K562 (cell line): ENCODE measurements around the gene SMIM3. TPM values are rescaled to one million over a fixed set of nuclear protein-coding genes. Genes with fewer than 3 reads are reported as not detected.

ENCODE experiments used
- ATAC-seq: fragments of 200-7000 bp; cut with Tn5 transposase; 3 replicates; pipeline ENCODE4 v1.9.1; 2020; ENCODE audit warnings: moderate library complexity
- BruUV-seq: library from RNA; stranded (reverse); fragments of 400-500 nt; replicated peaks from 2 replicates; lab custom pipeline; 2021; lab: Mats Ljungman, UMichigan
- CTCF ChIA-PET: fragments of 300-600 bp; formaldehyde crosslinking; extraction: SDS; loops from one replicate; lab custom pipeline; 2021; ENCODE audit warnings: low intra/inter-chr PET ratio; lab: Yijun Ruan, JAX
- POLR2A ChIA-PET: fragments of 300-600, 350-650 bp; sonication (Branson Sonifier 250); formaldehyde crosslinking; extraction: SDS; loops from one replicate; lab custom pipeline; 2021; ENCODE audit warnings: antibody characterized with exemption, inconsistent platforms; lab: Yijun Ruan, JAX
- DNase-seq, 4 experiments: peaks; one replicate each; pipeline versions ENCODE4 v3.0.0 to v3.0.0-alpha.2; 2011 to 2018; ENCODE audit warnings: low spot score in 3 of 4, mixed read lengths in 3 of 4; ENCODE audit errors: extremely low read depth in 1 of 4
- FAIRE-seq: peaks from 2 replicates; lab custom pipeline; 2011; peaks lifted over from hg19 to GRCh38; lab: Jason Lieb, UNC
- H2AFZ ChIP-seq: 2 replicates; pipeline ENCODE4 v1.6.0; 2011; ENCODE audit warnings: low read depth, low read length, control low read depth, inconsistent platforms
- H3K27ac ChIP-seq: fragments of 200-600 bp; 3 replicates; pipeline ENCODE4 v1.8.0; 2011; ENCODE audit warnings: low read depth, mild to moderate bottlenecking, control low read depth, inconsistent platforms, low read length, moderate library complexity, mixed read lengths; ENCODE audit errors: extremely low read depth
- H3K27me3 ChIP-seq, 2 experiments: fragments of 300-600 bp in 1 of 2; 2 replicates in 1 of 2; 3 replicates in 1 of 2; pipeline versions ENCODE4 v1.6.0 to v1.8.0; 2011; ENCODE audit warnings: inconsistent platforms in 2 of 2, low read length in 2 of 2, mild to moderate bottlenecking in 1 of 2, mixed read lengths in 1 of 2, moderate library complexity in 1 of 2; ENCODE audit not compliant: control insufficient read depth in 2 of 2, insufficient read depth in 2 of 2
- H3K36me3 ChIP-seq: fragments of 300-600 bp; 3 replicates; pipeline ENCODE4 v1.8.0; 2011; ENCODE audit warnings: mild to moderate bottlenecking, low read length, inconsistent platforms; ENCODE audit not compliant: control insufficient read depth, insufficient read depth
- H3K4me1 ChIP-seq, 2 experiments: fragments of 200-600 bp in 1 of 2; replicated peaks in 1 of 2; 2 replicates in 1 of 2; 3 replicates in 1 of 2; pipeline versions ENCODE4 v1.5.1 to v1.8.0; 2011; ENCODE audit warnings: inconsistent platforms in 2 of 2, low read length in 2 of 2, mild to moderate bottlenecking in 1 of 2, mixed read lengths in 1 of 2, moderate library complexity in 1 of 2; ENCODE audit not compliant: control insufficient read depth in 2 of 2, insufficient read depth in 2 of 2
- H3K4me2 ChIP-seq: 2 replicates; pipeline ENCODE4 v1.6.1; 2011; ENCODE audit warnings: low read length, control low read depth, inconsistent platforms, mixed read lengths; ENCODE audit not compliant: insufficient read depth
- H3K4me3 ChIP-seq: fragments of 200-600 bp; sonication (generic), shearing (Covaris generic); 2 replicates; pipeline ENCODE4 v1.5.1; 2016; ENCODE audit warnings: control low read depth, inconsistent platforms
- H3K79me2 ChIP-seq: fragments of 200-600 bp; 3 replicates; pipeline ENCODE4 v1.8.0; 2011; ENCODE audit warnings: low read length, inconsistent platforms; ENCODE audit not compliant: control insufficient read depth, insufficient read depth
- H3K9ac ChIP-seq, 2 experiments: 2 replicates each; pipeline versions ENCODE4 v1.6.0 to v1.6.1; 2011; ENCODE audit warnings: low read depth in 2 of 2, low read length in 2 of 2, control low read depth in 1 of 2, inconsistent platforms in 1 of 2, mild to moderate bottlenecking in 1 of 2, mixed read lengths in 1 of 2; ENCODE audit not compliant: insufficient read depth in 1 of 2
- H3K9me1 ChIP-seq: one replicate; pipeline ENCODE4 v1.6.0; 2011; ENCODE audit warnings: inconsistent platforms, mild to moderate bottlenecking, low read length, moderate library complexity; ENCODE audit not compliant: control insufficient read depth, insufficient read depth
- H3K9me3 ChIP-seq: replicated peaks from 2 replicates; pipeline ENCODE4 v1.5.1; 2011; ENCODE audit warnings: low read depth, low read length, inconsistent platforms; ENCODE audit not compliant: control insufficient read depth, insufficient read depth
- H4K20me1 ChIP-seq: replicated peaks from 2 replicates; pipeline ENCODE4 v1.6.1; 2011; ENCODE audit warnings: low read length, inconsistent platforms, mixed read lengths; ENCODE audit not compliant: control insufficient read depth, insufficient read depth
- ATF1 ChIP-seq, 2 experiments: fragments of 450-650 bp in 1 of 2; IDR thresholded peaks; 2 replicates each; pipeline ENCODE4 v1.6.1; 2016; ENCODE audit warnings: missing compliant biosample characterization in 1 of 2, missing genetic modification characterization in 1 of 2
- CREB3 ChIP-seq: fragments of 450-650 bp; conservative IDR thresholded peaks from 2 replicates; pipeline ENCODE4 v1.6.1; 2016; ENCODE audit warnings: missing genetic modification characterization, low read depth, mild to moderate bottlenecking, missing compliant biosample characterization, moderate library complexity
- CUX1 ChIP-seq: fragments of 200-800 bp; sonication (Bioruptor generic); IDR thresholded peaks from 2 replicates; pipeline ENCODE4 v1.6.1; 2016; ENCODE audit warnings: missing genetic modification characterization, missing compliant biosample characterization
- DEAF1 ChIP-seq: fragments of 450-650 bp; formaldehyde crosslinking; IDR thresholded peaks from 2 replicates; pipeline ENCODE4 v1.4.0; 2020; ENCODE audit warnings: mild to moderate bottlenecking, moderate library complexity
- IRF2 ChIP-seq: sonication (generic); formaldehyde crosslinking; IDR thresholded peaks from 2 replicates; pipeline ENCODE4 v1.8.1; 2022; ENCODE audit warnings: mild to moderate bottlenecking, missing genetic modification reagents
- PRMT5 ChIP-seq: sonication (generic); formaldehyde crosslinking; IDR thresholded peaks from 2 replicates; pipeline ENCODE4 v1.5.0; 2020; ENCODE audit warnings: missing genetic modification reagents
- RBBP5 ChIP-seq: fragments of 200-600 bp; sonication (generic); IDR thresholded peaks from 2 replicates; pipeline ENCODE4 v1.6.1; 2012; ENCODE audit warnings: borderline replicate concordance, mild to moderate bottlenecking, low read length, control low read depth, inconsistent platforms; ENCODE audit not compliant: insufficient read depth, poor library complexity, severe bottlenecking
- SIRT6 ChIP-seq: IDR thresholded peaks from one replicate; pipeline ENCODE4 v1.6.1; 2012; ENCODE audit warnings: low read depth, mild to moderate bottlenecking, control low read depth, inconsistent platforms, low read length, moderate library complexity
- ZBTB2 ChIP-seq: fragments of 450-650 bp; IDR thresholded peaks from 2 replicates; pipeline ENCODE4 v1.6.1; 2016; ENCODE audit warnings: antibody characterized with exemption
- ZNF668 ChIP-seq: fragments of 250-450 bp; sonication (Bioruptor Pico); IDR thresholded peaks from 2 replicates; pipeline ENCODE4 v1.8.0; 2022; ENCODE audit warnings: mild to moderate bottlenecking, inconsistent platforms
- WGBS: fragments of 100-300 bp; shearing (Covaris generic); methylation state at CpG from one replicate; pipeline ENCODE4 v1.1.6; 2016; ENCODE audit warnings: low coverage, mixed read lengths; ENCODE audit not compliant: insufficient coverage; ENCODE audit errors: missing lambda C conversion rate; 5-methylcytosine and 5-hydroxymethylcytosine counted together
- in situ Hi-C: fragments of 300-500 bp; cut with MboI; formaldehyde crosslinking; loops from 4 replicates; pipeline ENCODE4 v1.15.0; 2018; ENCODE audit warnings: inconsistent platforms, mixed read lengths
- intact Hi-C: fragments of 100-400 bp; cut with micrococcal nuclease; formaldehyde crosslinking; loops from 2 replicates; pipeline ENCODE4 v1.14.2; 2022
- polyA plus RNA-seq, 8 experiments: library from polyadenylated mRNA; depleted of rRNA in 4 of 8; stranded (reverse) in 5 of 8; unstranded in 3 of 8; fragments of >200 nt; fragmentation: Nextera tagmentation in 2 of 8; fragmentation: Illumina TruSeq in 1 of 8; extraction: Ambion mirVana in 2 of 8; extraction: Trizol in 1 of 8; gene quantifications; 2 replicates each; pipeline versions ENCODE4 v1.2.1 to v1.2.3, GENCODE V29; 2011 to 2014; ENCODE audit warnings: inconsistent platforms in 1 of 8, missing spikeins in 1 of 8
- total RNA-seq, 7 experiments: library from RNA; depleted of rRNA in 6 of 7; stranded (reverse); fragments of >200 nt in 6 of 7; fragmentation: Illumina TruSeq in 2 of 7; extraction: Trizol in 2 of 7; gene quantifications; 2 replicates each; pipeline versions ENCODE4 v1.2.1 to v1.2.3, GENCODE V29; 2011 to 2021; ENCODE audit warnings: low replicate concordance in 1 of 7

Gene SMIM3
- total and polyA plus RNA-seq, 9 of the 15 experiments (the other 6 are each of a cell fraction or from before 2014, with no cell fraction given), result 4.1 to 27.7 (median 13.6) TPM

GRCh38 chr5:150758531-150759333 is 19.8 kb upstream of the SMIM3 start, which contains the start of gene DCTN4:
Gene DCTN4, minus strand, starts transcription at chr5:150759017. Its CDS starts 24 bp downstream, at chr5:150758993.
- POLR2A ChIA-PET, result interaction anchor here (0.6 to 1.6 kb wide), 19 partner anchors 8 to 482 kb away, joined by 3 to 7 read pairs (median 4); partner anchors contain the start of genes RBM22 and SMIM3
- peak; percentile 92 for ATAC-seq
- peak within 1 kb of the TSS; percentile 99 for H3K27ac ChIP-seq
- TF ChIP-seq IRF2 (no peak), DEAF1 (0 out of 2 replicates have a peak, but pooled peaks have one; percentile 15), RBBP5 (peak; percentile 97), ATF1 (CRISPR knock-in tag; IDR thresholded peaks at IDR 0.05) (no peak; the same call in 1 of the 2 replicates), ATF1 (tag; IDR thresholded peaks at IDR 0.05) (peak; percentile 99), ZBTB2 (peak; percentile 93), PRMT5 (CRISPR knock-in tag) (no peak), CUX1 (CRISPR knock-in tag) (no peak), ZNF668 (peak; percentile 19; the same call in 1 of the 2 replicates), SIRT6 (no peak), CREB3 (tag) (peak; percentile 74; the same call in 1 of the 2 replicates)

More at GRCh38 chr5:150758531-150759333, 19.8 kb upstream of the SMIM3 start, which contains the start of gene DCTN4:
- 1% methylated on average over 41 of the region's 51 CpGs for WGBS
- DNase-seq (peak; percentile 91 to 98 (median 94)), FAIRE-seq (peak; percentile 95)
- Histone ChIP-seq H3K4me3 (peak within 1 kb of the TSS; percentile 49), H4K20me1 (no peaks in the 10 kb centered on the region), H2AFZ (peak within 1 kb of the TSS; percentile 99), H3K9me1 (no peaks in the 10 kb centered on the region), H3K4me2 (peak within 1 kb of the TSS; percentile 81), H3K9ac (peak within 1 kb of the TSS; percentile 91 to 94), H3K79me2 (peaks cover 42% of the 10 kb centered on the region), H3K27me3 (no peaks in the 10 kb centered on the region), H3K9me3 (peaks cover 3% of the 10 kb centered on the region; the same call in 1 of the 2 replicates), H3K36me3 (peaks cover 30% of the 10 kb centered on the region), H3K4me1 (peaks cover 4 to 24% of the 10 kb centered on the region in 2 experiments; a peak in 4 of 5 replicates)
- in situ Hi-C loops (no loop called here), intact Hi-C loops (loop anchor here (5.0 kb wide), 1 partner anchor 56 kb away; the partner anchor contains the start of gene RBM22)
- CTCF ChIA-PET, result no interaction called here
- no TSS peak for BruUV-seq
